ENCODE measurements around the gene OTOL1.

- no peak for TF ChIP-seq CTCF (IDR thresholded peaks at IDR 0.05)
- TF ChIP-seq EZH2 (IDR thresholded peaks at IDR 0.05): no peak
These were observed 3.6 kb downstream of the OTOL1 start for GRCh38 chr3:161500068-161500796.

Measured in neural progenitor cell (in vitro differentiated cells).